Brain pericyte (primary cell): Measurements from ENCODE around the gene MAN2A2.
"Not testable (repeated sequence)": the region's sequence is repeated elsewhere in the genome, so short reads cannot be mapped to it uniquely, and the experiment has no call there.

Experiments
- DNase-seq: peaks from one replicate; pipeline ENCODE4 v3.0.0-alpha.2; 2012; ENCODE audit warnings: low read depth, low spot score

Gene MAN2A2

GRCh38 chr15:90871139-90871715 is 31.9 kb upstream of the MAN2A2 start:
- DNase-seq = no peak

GRCh38 chr15:90871716-90872485 is 31.2 kb upstream of the MAN2A2 start:
- DNase-seq = no peak

GRCh38 chr15:90872486-90873184 is 30.5 kb upstream of the MAN2A2 start:
- DNase-seq = no peak

GRCh38 chr15:90873488-90873997 is 29.6 kb upstream of the MAN2A2 start:
- DNase-seq = no peak

GRCh38 chr15:90873998-90874605 is 29.0 kb upstream of the MAN2A2 start:
- no peak for DNase-seq

- not testable (repeated sequence) for DNase-seq
Observed at GRCh38 chr15:90874986-90875385, 28.1 kb upstream of the MAN2A2 start.

GRCh38 chr15:90875549-90875981 is 27.5 kb upstream of the MAN2A2 start:
- DNase-seq = no peak

GRCh38 chr15:90876046-90876445 is 27.1 kb upstream of the MAN2A2 start:
- DNase-seq = no peak

- no peak for DNase-seq
Observed at GRCh38 chr15:90876512-90877170, 26.5 kb upstream of the MAN2A2 start.

- DNase-seq = no peak
Observed at GRCh38 chr15:90877315-90877714, 25.8 kb upstream of the MAN2A2 start.

GRCh38 chr15:90877996-90878395 is 25.1 kb upstream of the MAN2A2 start:
- no peak for DNase-seq

- no peak for DNase-seq
Observed at GRCh38 chr15:90878660-90879059, 24.4 kb upstream of the MAN2A2 start.

- no peak for DNase-seq
Observed at GRCh38 chr15:90879730-90880366, 23.3 kb upstream of the MAN2A2 start.

- no peak for DNase-seq
Observed at GRCh38 chr15:90880381-90881145, 22.5 kb upstream of the MAN2A2 start.

- no peak for DNase-seq
Observed at GRCh38 chr15:90881181-90881977, 21.7 kb upstream of the MAN2A2 start.

GRCh38 chr15:90881978-90882721 is 21.0 kb upstream of the MAN2A2 start:
- DNase-seq = no peak

- DNase-seq = no peak
Observed at GRCh38 chr15:90882781-90883525, 20.1 kb upstream of the MAN2A2 start.

GRCh38 chr15:90883526-90883975 is 19.6 kb upstream of the MAN2A2 start:
- no peak for DNase-seq
